ENCODE measurements around the gene RGL3.

- TF ChIP-seq, protein P1, sequence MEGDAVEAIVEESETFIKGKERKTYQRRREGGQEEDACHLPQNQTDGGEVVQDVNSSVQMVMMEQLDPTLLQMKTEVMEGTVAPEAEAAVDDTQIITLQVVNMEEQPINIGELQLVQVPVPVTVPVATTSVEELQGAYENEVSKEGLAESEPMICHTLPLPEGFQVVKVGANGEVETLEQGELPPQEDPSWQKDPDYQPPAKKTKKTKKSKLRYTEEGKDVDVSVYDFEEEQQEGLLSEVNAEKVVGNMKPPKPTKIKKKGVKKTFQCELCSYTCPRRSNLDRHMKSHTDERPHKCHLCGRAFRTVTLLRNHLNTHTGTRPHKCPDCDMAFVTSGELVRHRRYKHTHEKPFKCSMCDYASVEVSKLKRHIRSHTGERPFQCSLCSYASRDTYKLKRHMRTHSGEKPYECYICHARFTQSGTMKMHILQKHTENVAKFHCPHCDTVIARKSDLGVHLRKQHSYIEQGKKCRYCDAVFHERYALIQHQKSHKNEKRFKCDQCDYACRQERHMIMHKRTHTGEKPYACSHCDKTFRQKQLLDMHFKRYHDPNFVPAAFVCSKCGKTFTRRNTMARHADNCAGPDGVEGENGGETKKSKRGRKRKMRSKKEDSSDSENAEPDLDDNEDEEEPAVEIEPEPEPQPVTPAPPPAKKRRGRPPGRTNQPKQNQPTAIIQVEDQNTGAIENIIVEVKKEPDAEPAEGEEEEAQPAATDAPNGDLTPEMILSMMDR (IDR thresholded peaks at IDR 0.05) = no peak
- no peak for TF ChIP-seq EP300 (IDR thresholded peaks at IDR 0.05; ENCODE audit: borderline replicate concordance in 1 of 2, low read depth in 1 of 2, low read length in 1 of 2)
- TF ChIP-seq TAF1 (IDR thresholded peaks at IDR 0.05; ENCODE audit: borderline replicate concordance, low read depth, low read length) = no peak
- no peak for TF ChIP-seq RCOR1 (IDR thresholded peaks at IDR 0.05; ENCODE audit: low read length)
- no peak for TF ChIP-seq GATA2 (CRISPR knock-in tag; IDR thresholded peaks at IDR 0.05)
- no peak for TF ChIP-seq PBX3 (IDR thresholded peaks at IDR 0.05)
- TF ChIP-seq EZH2phosphoT487 (IDR thresholded peaks at IDR 0.05; ENCODE audit: borderline replicate concordance, low read depth) = no peak
- TF ChIP-seq, protein P2, sequence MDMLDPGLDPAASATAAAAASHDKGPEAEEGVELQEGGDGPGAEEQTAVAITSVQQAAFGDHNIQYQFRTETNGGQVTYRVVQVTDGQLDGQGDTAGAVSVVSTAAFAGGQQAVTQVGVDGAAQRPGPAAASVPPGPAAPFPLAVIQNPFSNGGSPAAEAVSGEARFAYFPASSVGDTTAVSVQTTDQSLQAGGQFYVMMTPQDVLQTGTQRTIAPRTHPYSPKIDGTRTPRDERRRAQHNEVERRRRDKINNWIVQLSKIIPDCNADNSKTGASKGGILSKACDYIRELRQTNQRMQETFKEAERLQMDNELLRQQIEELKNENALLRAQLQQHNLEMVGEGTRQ (IDR thresholded peaks at IDR 0.05; ENCODE audit: borderline replicate concordance, low read depth, low read length) = no peak
- TF ChIP-seq CHD2 (IDR thresholded peaks at IDR 0.05; ENCODE audit: low read length, partially characterized antibody) = no peak
- no peak for TF ChIP-seq POLR2AphosphoS5 (IDR thresholded peaks at IDR 0.05; ENCODE audit: low read depth, low read length)
- no peak for TF ChIP-seq JUND (IDR thresholded peaks at IDR 0.05)
- no peak for TF ChIP-seq SIN3A (IDR thresholded peaks at IDR 0.05; ENCODE audit: borderline replicate concordance, low read depth, low read length)
Measured at GRCh38 chr19:11422163-11423065, 3.3 kb upstream of the RGL3 start.
